Hypothalamus (tissue), 51 donors: ENCODE data around the gene GNG4.

ENCODE experiments used
- DNase-seq, 51 donors: peaks; one replicate each; lab custom pipeline; 2025; lab: John Stamatoyannopoulos, UW

The GNG4 gene

GRCh38 chr1:235649368-235650163 lies at the start of gene GNG4:
GNG4 (minus strand) TSS chr1:235649784; CDS start chr1:235583838, 65,946 bp downstream.
- DNase-seq: peak in 20 of 51 donors; percentile 16 to 70 (median 37)

GRCh38 chr1:235697508-235697907 lies 47.9 kb upstream of the GNG4 start:
- no peak for DNase-seq

GRCh38 chr1:235689356-235689755 lies 39.8 kb upstream of the GNG4 start:
- DNase-seq: no peak

GRCh38 chr1:235688096-235688495 lies 38.5 kb upstream of the GNG4 start:
- DNase-seq: no peak

GRCh38 chr1:235683653-235684052 lies 34.1 kb upstream of the GNG4 start:
- no peak for DNase-seq

GRCh38 chr1:235682216-235682615 lies 32.6 kb upstream of the GNG4 start:
- no peak for DNase-seq

GRCh38 chr1:235679644-235680043 lies 30.1 kb upstream of the GNG4 start:
- no peak for DNase-seq

- no peak for DNase-seq
Observed at GRCh38 chr1:235679005-235679404, 29.4 kb upstream of the GNG4 start.

GRCh38 chr1:235675152-235675890 lies 25.7 kb upstream of the GNG4 start:
- DNase-seq: no peak

- DNase-seq: no peak
Observed at GRCh38 chr1:235673981-235674380, 24.4 kb upstream of the GNG4 start.

- DNase-seq: no peak
Observed at GRCh38 chr1:235671992-235672391, 22.4 kb upstream of the GNG4 start.

- DNase-seq: no peak
Observed at GRCh38 chr1:235670157-235670776, 20.7 kb upstream of the GNG4 start.

- DNase-seq: no peak
Observed at GRCh38 chr1:235669277-235669676, 19.7 kb upstream of the GNG4 start.

- no peak for DNase-seq
Observed at GRCh38 chr1:235663628-235664027, 14.0 kb upstream of the GNG4 start.

- DNase-seq: no peak
Observed at GRCh38 chr1:235661568-235661967, 12.0 kb upstream of the GNG4 start.

- no peak for DNase-seq
Observed at GRCh38 chr1:235659186-235659771, 9.7 kb upstream of the GNG4 start.

- DNase-seq: no peak
Observed at GRCh38 chr1:235657747-235658526, 8.4 kb upstream of the GNG4 start.

GRCh38 chr1:235657269-235657668 lies 7.7 kb upstream of the GNG4 start:
- DNase-seq: no peak

- no peak for DNase-seq
Observed at GRCh38 chr1:235652364-235652763, 2.8 kb upstream of the GNG4 start.

- DNase-seq: no peak
Observed at GRCh38 chr1:235651170-235651806, 1.7 kb upstream of the GNG4 start.
